Endometrium (tissue), 2 donors: ENCODE measurements around the gene GPR61.

ENCODE experiments used
- FAIRE-seq: peaks from 2 replicates; lab custom pipeline; 2012; peaks lifted over from hg19 to GRCh38; lab: Jason Lieb, UNC
- donor health status: control.
- donor health status: control.

GPR61 gene

GRCh38 chr1:109535971-109536491 lies 3.6 kb upstream of the GPR61 start:
- no peak for FAIRE-seq

- no peak for FAIRE-seq
Measured at GRCh38 chr1:109537450-109538178, 2.1 kb upstream of the GPR61 start.

GRCh38 chr1:109538827-109539555 lies 681 bp upstream of the GPR61 start:
- FAIRE-seq: no peak

GRCh38 chr1:109541102-109541501 lies 1.4 kb downstream of the GPR61 start:
- no peak for FAIRE-seq

- no peak for FAIRE-seq
Measured at GRCh38 chr1:109542657-109543056, 3.0 kb downstream of the GPR61 start.

- no peak for FAIRE-seq
Measured at GRCh38 chr1:109543283-109543987, 3.8 kb downstream of the GPR61 start.

GRCh38 chr1:109543988-109544735 lies 4.5 kb downstream of the GPR61 start:
- FAIRE-seq: no peak

GRCh38 chr1:109546311-109547109 lies 6.8 kb downstream of the GPR61 start:
- peak; percentile 84 for FAIRE-seq

- no peak for FAIRE-seq
Measured at GRCh38 chr1:109547463-109548320, 8.0 kb downstream of the GPR61 start.

GRCh38 chr1:109548321-109549267 lies 8.9 kb downstream of the GPR61 start, which contains the start of gene GNAI3:
TSS of gene GNAI3 (plus strand) at chr1:109548615. CDS start at chr1:109548721, 106 bp downstream.
- peak; percentile 62 for FAIRE-seq

GRCh38 chr1:109556563-109556962 lies 16.9 kb downstream of the GPR61 start:
- FAIRE-seq: no peak

GRCh38 chr1:109557520-109557919 lies 17.8 kb downstream of the GPR61 start:
- FAIRE-seq: no peak

- peak; percentile 45 for FAIRE-seq
Measured at GRCh38 chr1:109559995-109560394, 20.3 kb downstream of the GPR61 start.

- no peak for FAIRE-seq
Measured at GRCh38 chr1:109564194-109564878, 24.7 kb downstream of the GPR61 start.

- no peak for FAIRE-seq
Measured at GRCh38 chr1:109565241-109565640, 25.6 kb downstream of the GPR61 start.

GRCh38 chr1:109566982-109567381 lies 27.3 kb downstream of the GPR61 start:
- FAIRE-seq: no peak

- no peak for FAIRE-seq
Measured at GRCh38 chr1:109567877-109568672, 28.4 kb downstream of the GPR61 start.
